H1 (cell line): Measurements from ENCODE around the gene TMEM198. TPM values are rescaled to one million over a fixed set of nuclear protein-coding genes. Genes with fewer than 3 reads are reported as not detected.

Source experiments
- CTCF ChIA-PET: fragments of 300-600 bp; sonication (Branson Sonifier 250); formaldehyde crosslinking; loops from one replicate; lab custom pipeline; 2021; ENCODE audit not compliant: partially characterized antibody; lab: Charles Lee
- POLR2A ChIA-PET: fragments of 300-600 bp; sonication (Branson Sonifier 250); formaldehyde crosslinking; loops from one replicate; lab custom pipeline; 2021; ENCODE audit warnings: inconsistent platforms; ENCODE audit not compliant: partially characterized antibody; lab: Charles Lee
- DNase-seq, 2 experiments: peaks; one replicate each; pipeline versions ENCODE4 v3.0.0 to v3.0.0-alpha.2; 2010 to 2022; ENCODE audit warnings: low spot score in 2 of 2, low read depth in 1 of 2, mixed read lengths in 1 of 2
- FAIRE-seq: peaks from 2 replicates; lab custom pipeline; 2011; peaks lifted over from hg19 to GRCh38; lab: Jason Lieb, UNC
- H2AFZ ChIP-seq: 2 replicates; pipeline ENCODE4 v1.8.1; 2012; ENCODE audit warnings: low read length, inconsistent platforms
- H2AK5ac ChIP-seq: 2 replicates; pipeline ENCODE4 v1.6.1; 2013; ENCODE audit warnings: low read depth, low read length
- H2BK120ac ChIP-seq: replicated peaks from 2 replicates; pipeline ENCODE3; 2013; ENCODE audit warnings: low read depth, low read length, inconsistent platforms
- H2BK12ac ChIP-seq: 2 replicates; pipeline ENCODE4 v1.6.1; 2013; ENCODE audit warnings: low read depth, low read length
- H2BK15ac ChIP-seq: 2 replicates; pipeline ENCODE4 v1.6.1; 2013; ENCODE audit warnings: low read length
- H2BK20ac ChIP-seq: 2 replicates; pipeline ENCODE4 v1.6.1; 2013; ENCODE audit warnings: low read length
- H2BK5ac ChIP-seq: 2 replicates; pipeline ENCODE4 v1.6.1; 2013; ENCODE audit warnings: low read depth, low read length
- H3K14ac ChIP-seq: 2 replicates; pipeline ENCODE4 v1.6.1; 2013; ENCODE audit warnings: inconsistent platforms; ENCODE audit not compliant: insufficient read length
- H3K18ac ChIP-seq: 2 replicates; pipeline ENCODE4 v1.6.1; 2013; ENCODE audit warnings: low read length; ENCODE audit errors: extremely low read depth
- H3K23ac ChIP-seq: 2 replicates; pipeline ENCODE4 v1.6.1; 2013; ENCODE audit warnings: inconsistent platforms; ENCODE audit not compliant: insufficient read length
- H3K23me2 ChIP-seq: 2 replicates; pipeline ENCODE4 v1.6.1; 2013; ENCODE audit warnings: low read depth, low read length
- H3K27ac ChIP-seq: 2 replicates; pipeline ENCODE4 v1.6.1; 2011; ENCODE audit warnings: low read depth, low read length, inconsistent platforms
- H3K27me3 ChIP-seq, 4 experiments: replicated peaks in 1 of 4; 1 replicate in 1 of 4; 2 replicates in 3 of 4; pipeline versions ENCODE4 v1.6.1 to v1.8.1; 2011 to 2013; ENCODE audit warnings: low read length in 3 of 4, mild to moderate bottlenecking in 3 of 4, inconsistent platforms in 2 of 4, mixed read lengths in 2 of 4, moderate library complexity in 1 of 4; ENCODE audit not compliant: control insufficient read depth in 3 of 4, insufficient read depth in 3 of 4; ENCODE audit errors: extremely low read depth in 1 of 4
- H3K36me3 ChIP-seq, 4 experiments: 2 replicates each; pipeline versions ENCODE4 v1.6.1 to v1.8.1; 2011 to 2013; ENCODE audit warnings: mild to moderate bottlenecking in 4 of 4, low read length in 3 of 4, moderate library complexity in 2 of 4, control low read depth in 1 of 4, inconsistent platforms in 1 of 4; ENCODE audit not compliant: insufficient read depth in 4 of 4, control insufficient read depth in 2 of 4
- H3K4ac ChIP-seq: replicated peaks from 2 replicates; pipeline ENCODE3; 2013; ENCODE audit warnings: low read length, low read depth, mixed read lengths, inconsistent platforms; ENCODE audit not compliant: insufficient read length
- H3K4me1 ChIP-seq, 4 experiments: replicated peaks in 1 of 4; 1 replicate in 1 of 4; 2 replicates in 3 of 4; pipeline versions ENCODE4 v1.6.1 to v1.8.1; 2011 to 2013; ENCODE audit warnings: low read length in 3 of 4, inconsistent platforms in 2 of 4, mixed read lengths in 1 of 4; ENCODE audit not compliant: insufficient read depth in 4 of 4, control insufficient read depth in 3 of 4
- H3K4me2 ChIP-seq, 2 experiments: 2 replicates each; pipeline versions ENCODE4 v1.6.1 to v1.8.1; 2011 to 2013; ENCODE audit warnings: low read depth in 2 of 2, low read length in 2 of 2, control low read depth in 1 of 2, inconsistent platforms in 1 of 2, mild to moderate bottlenecking in 1 of 2; ENCODE audit not compliant: insufficient read depth in 1 of 2
- H3K4me3 ChIP-seq, 4 experiments: fragments of 200-600, 300-600 bp in 1 of 4; sonication (generic), shearing (Covaris generic), sonication (Bioruptor Twin) in 1 of 4; 2 replicates each; pipeline versions ENCODE4 v1.5.1 to v1.8.1; 2011 to 2016; ENCODE audit warnings: low read length in 4 of 4, low read depth in 3 of 4, control low read depth in 2 of 4, inconsistent platforms in 2 of 4, mild to moderate bottlenecking in 2 of 4, mixed read lengths in 1 of 4, moderate library complexity in 1 of 4; ENCODE audit not compliant: insufficient read depth in 2 of 4; ENCODE audit errors: extremely low read depth in 1 of 4
- H3K56ac ChIP-seq: replicated peaks from 2 replicates; pipeline ENCODE3; 2013; ENCODE audit warnings: low read depth, mild to moderate bottlenecking, mixed read lengths, low read length, inconsistent platforms; ENCODE audit not compliant: insufficient read length
- H3K79me1 ChIP-seq: 2 replicates; pipeline ENCODE4 v1.6.1; 2013; ENCODE audit warnings: low read depth, low read length, control low read depth
- H3K79me2 ChIP-seq, 2 experiments: 2 replicates each; pipeline versions ENCODE4 v1.6.1 to v1.8.1; 2012 to 2013; ENCODE audit warnings: low read length in 2 of 2, mild to moderate bottlenecking in 2 of 2, inconsistent platforms in 1 of 2; ENCODE audit not compliant: insufficient read depth in 2 of 2, control insufficient read depth in 1 of 2
- H3K9ac ChIP-seq, 4 experiments: replicated peaks in 1 of 4; 1 replicate in 1 of 4; 2 replicates in 3 of 4; pipeline versions ENCODE4 v1.6.1 to v1.8.1; 2011 to 2013; ENCODE audit warnings: low read depth in 3 of 4, low read length in 3 of 4, control low read depth in 2 of 4, mild to moderate bottlenecking in 2 of 4, moderate library complexity in 2 of 4, inconsistent platforms in 1 of 4; ENCODE audit errors: extremely low read depth in 1 of 4
- H3K9me3 ChIP-seq, 2 experiments: 2 replicates each; pipeline versions ENCODE4 v1.6.1 to v1.8.1; 2012 to 2013; ENCODE audit warnings: mild to moderate bottlenecking in 2 of 2, moderate library complexity in 2 of 2, control low read depth in 1 of 2, inconsistent platforms in 1 of 2, low read depth in 1 of 2, low read length in 1 of 2, mixed read lengths in 1 of 2; ENCODE audit not compliant: insufficient read depth in 2 of 2
- H4K20me1 ChIP-seq, 2 experiments: replicated peaks in 1 of 2; 2 replicates each; pipeline versions ENCODE3 to v1.8.1; 2011 to 2013; ENCODE audit warnings: inconsistent platforms in 2 of 2, low read length in 2 of 2, mild to moderate bottlenecking in 1 of 2; ENCODE audit not compliant: insufficient read depth in 2 of 2, control insufficient read depth in 1 of 2
- H4K5ac ChIP-seq: 2 replicates; pipeline ENCODE4 v1.6.1; 2013; ENCODE audit warnings: low read length, low read depth, mixed read lengths, inconsistent platforms; ENCODE audit not compliant: insufficient read length
- H4K8ac ChIP-seq: 2 replicates; pipeline ENCODE4 v1.8.0; 2013; ENCODE audit warnings: mild to moderate bottlenecking, moderate library complexity, low read length, inconsistent platforms; ENCODE audit not compliant: insufficient read depth; ENCODE audit errors: extremely low read depth
- H4K91ac ChIP-seq: replicated peaks from 2 replicates; pipeline ENCODE3; 2013; ENCODE audit warnings: low read length, mixed read lengths, inconsistent platforms; ENCODE audit not compliant: insufficient read length
- HDAC2 ChIP-seq, 2 experiments: fragments of 300-600 bp in 1 of 2; sonication (generic) in 1 of 2; IDR thresholded peaks; 2 replicates each; pipeline ENCODE4 v1.6.1; 2011 to 2012; ENCODE audit warnings: low read depth in 2 of 2, low read length in 2 of 2, mild to moderate bottlenecking in 2 of 2, moderate library complexity in 2 of 2, borderline replicate concordance in 1 of 2, inconsistent platforms in 1 of 2
- WGBS, 2 experiments: shearing (Covaris generic) in 1 of 2; methylation state at CpG; one replicate each; pipeline versions ENCODE4 v1.1.6 to v1.1.7; 2013 to 2015; ENCODE audit warnings: low lambda C conversion rate in 2 of 2, mixed read lengths in 2 of 2, inconsistent platforms in 1 of 2, low coverage in 1 of 2, missing lambda C conversion rate in 1 of 2; ENCODE audit not compliant: insufficient replicate concordance in 2 of 2, insufficient coverage in 1 of 2, insufficient read length in 1 of 2; ENCODE audit errors: extremely low coverage in 1 of 2, missing lambda C conversion rate in 1 of 2; 5-methylcytosine and 5-hydroxymethylcytosine counted together
- polyA plus RNA-seq, 7 experiments: library from polyadenylated mRNA; depleted of rRNA in 3 of 7; stranded (reverse) in 5 of 7; unstranded in 2 of 7; fragments of >200 nt in 5 of 7; fragments of 200-250 nt in 2 of 7; gene quantifications; 1 replicate in 5 of 7; 2 replicates in 1 of 7; 4 replicates in 1 of 7; pipeline versions ENCODE4 v1.2.1 to v1.2.3, GENCODE V29; 2011 to 2013; ENCODE audit warnings: missing spikeins in 2 of 7, mixed read lengths in 2 of 7
- total RNA-seq: library from RNA; stranded (reverse); fragmentation: NEBNext Ultra II Directional; extraction: Animal tissue kit (Norgen Biotek cat#: 25700); gene quantifications from 2 replicates; pipeline ENCODE4 v1.2.1, GENCODE V29; 2021

Gene TMEM198
- total and polyA plus RNA-seq, 2 of the 8 experiments (the other 6 are each of a cell fraction or from before 2014, with no cell fraction given): 10.2 to 10.4 TPM

- Histone ChIP-seq H3K4me3 (no peak overlapping the region), H4K8ac (no peak overlapping the region), H2AK5ac (no peak overlapping the region), H3K18ac (no peak overlapping the region), H3K27me3 (peaks cover 0 to 3% (median 0%) of the 10 kb centered on the region in 4 experiments; a peak in 2 of 7 replicates), H2BK20ac (no peak overlapping the region), H3K4ac (no peak overlapping the region), H3K4me1 (peaks cover 5 to 28% (median 19%) of the 10 kb centered on the region in 4 experiments), H3K79me1 (peaks cover 4% of the 10 kb centered on the region; the same call in 1 of the 2 replicates), H3K4me2 (no peak overlapping the region), H2BK120ac (no peak overlapping the region), H4K20me1 (peaks cover 11 to 15% of the 10 kb centered on the region in 2 experiments), H3K14ac (no peak overlapping the region), H2BK5ac (no peak overlapping the region), H2BK12ac (no peak overlapping the region), H3K9ac (no peak overlapping the region), H3K9me3 (no peaks in the 10 kb centered on the region), H3K36me3 (peaks cover 4 to 22% (median 12%) of the 10 kb centered on the region in 4 experiments; a peak in 6 of 8 replicates), H3K56ac (no peak overlapping the region), H4K5ac (no peak overlapping the region), H3K27ac (no peak overlapping the region), H2AFZ (no peak overlapping the region), H4K91ac (no peak overlapping the region), H3K23ac (no peak overlapping the region), H3K79me2 (peaks cover 0 to 6% of the 10 kb centered on the region in 2 experiments; a peak in 1 of 4 replicates), H3K23me2 (peaks cover 14% of the 10 kb centered on the region; the same call in 1 of the 2 replicates), H2BK15ac (no peak overlapping the region)
- no peak for FAIRE-seq
- ChIA-PET POLR2A (interaction anchor here (1.3 to 5.4 kb wide), 6 partner anchors 12 to 57 kb away, joined by 3 to 23 read pairs (median 7); partner anchors contain the start of genes INHA, OBSL1 and STK11IP), CTCF (interaction anchor here (0.6 to 113.1 kb wide), 27 partner anchors 9 to 254 kb away, joined by 3 to 7248 read pairs (median 11); partner anchors contain the start of genes ASIC4, DES, GMPPA and INHA)
- 93% methylated on average over 44 of the region's 46 CpGs; no CpG with 5 or more reads in 1 of the 2 experiments for WGBS, 2 experiments
- DNase-seq: no peak
- TF ChIP-seq HDAC2 (IDR thresholded peaks at IDR 0.05; ENCODE audit: borderline replicate concordance in 1 of 2, low read depth in 2 of 2, low read length in 2 of 2): no peak
Observed at GRCh38 chr2:219539926-219540678, 3.7 kb upstream of the TMEM198 start.
